ENCODE measurements around the gene TMEM212.

The TMEM212 gene

DNA sequence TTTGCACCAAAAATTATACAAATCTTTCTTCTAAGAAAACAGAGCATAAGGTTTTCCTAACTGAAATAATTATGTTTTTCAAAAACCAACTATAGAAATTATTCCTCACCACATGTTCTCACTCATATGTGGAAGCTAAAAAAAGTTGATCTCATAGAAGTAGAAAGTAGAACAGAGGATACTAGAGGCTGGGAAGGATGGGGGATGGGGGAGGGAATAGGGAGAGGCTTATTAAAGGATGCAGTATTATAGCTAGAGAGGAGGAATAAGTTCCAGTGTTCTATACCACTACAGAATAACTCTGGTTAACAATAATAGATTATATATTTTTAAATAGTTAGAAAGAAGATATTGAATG, 12.7 kb upstream of the TMEM212 start:
- no peak for DNase-seq
- Histone ChIP-seq H3K4me1 (ENCODE audit: insufficient read depth, low read length) (no peaks in the 10 kb centered on the region), H3K79me2 (ENCODE audit: insufficient read depth, low read length) (no peaks in the 10 kb centered on the region), H3K27ac (ENCODE audit: low read length) (no peak overlapping the region), H3K4me2 (ENCODE audit: insufficient read depth, low read length) (no peak overlapping the region), H3K27me3 (ENCODE audit: insufficient read depth, low read length, poor library complexity) (peaks cover 14% of the 10 kb centered on the region), H3K36me3 (ENCODE audit: insufficient read depth, low read length) (no peaks in the 10 kb centered on the region), H2AFZ (ENCODE audit: low read depth, low read length) (no peak overlapping the region), H3K4me3 (ENCODE audit: low read depth in 1 of 2, low read length in 2 of 2) (no peak overlapping the region), H4K20me1 (ENCODE audit: insufficient read depth, low read length) (no peaks in the 10 kb centered on the region), H3K9ac (ENCODE audit: low read depth, low read length) (no peak overlapping the region), H3K9me3 (ENCODE audit: insufficient read depth, low read length, severe bottlenecking) (no peaks in the 10 kb centered on the region)
- TF ChIP-seq EZH2 (IDR thresholded peaks at IDR 0.05; ENCODE audit: borderline replicate concordance, low read depth, low read length, severe bottlenecking) = no peak
- TF ChIP-seq CTCF (IDR thresholded peaks at IDR 0.05; ENCODE audit: borderline replicate concordance, extremely low read depth, low read length, poor library complexity, severe bottlenecking) = no peak
- ATAC-seq (ENCODE audit: insufficient read depth, low read depth) = no peak

GRCh38 chr3:171831936-171832335, 11.2 kb upstream of the TMEM212 start:
- H3K9me3 ChIP-seq (ENCODE audit: insufficient read depth, low read length, severe bottlenecking) = no peaks in the 10 kb centered on the region
- TF ChIP-seq CTCF (IDR thresholded peaks at IDR 0.05; ENCODE audit: borderline replicate concordance, extremely low read depth, low read length, poor library complexity, severe bottlenecking) (no peak), EZH2 (IDR thresholded peaks at IDR 0.05; ENCODE audit: borderline replicate concordance, low read depth, low read length, severe bottlenecking) (no peak)
- no peak for ATAC-seq (ENCODE audit: insufficient read depth, low read depth)
- H3K27me3 ChIP-seq (ENCODE audit: insufficient read depth, low read length, poor library complexity) = peaks cover 14% of the 10 kb centered on the region
- H3K4me2 ChIP-seq (ENCODE audit: insufficient read depth, low read length) = no peak overlapping the region
- no peak overlapping the region for H3K27ac ChIP-seq (ENCODE audit: low read length)
- H4K20me1 ChIP-seq (ENCODE audit: insufficient read depth, low read length) = no peaks in the 10 kb centered on the region
- H2AFZ ChIP-seq (ENCODE audit: low read depth, low read length) = no peak overlapping the region
- no peaks in the 10 kb centered on the region for H3K79me2 ChIP-seq (ENCODE audit: insufficient read depth, low read length)
- H3K4me3 ChIP-seq (ENCODE audit: low read depth in 1 of 2, low read length in 2 of 2) = no peak overlapping the region
- no peaks in the 10 kb centered on the region for H3K36me3 ChIP-seq (ENCODE audit: insufficient read depth, low read length)
- no peak overlapping the region for H3K9ac ChIP-seq (ENCODE audit: low read depth, low read length)
- H3K4me1 ChIP-seq (ENCODE audit: insufficient read depth, low read length) = no peaks in the 10 kb centered on the region
- DNase-seq = no peak

DNA sequence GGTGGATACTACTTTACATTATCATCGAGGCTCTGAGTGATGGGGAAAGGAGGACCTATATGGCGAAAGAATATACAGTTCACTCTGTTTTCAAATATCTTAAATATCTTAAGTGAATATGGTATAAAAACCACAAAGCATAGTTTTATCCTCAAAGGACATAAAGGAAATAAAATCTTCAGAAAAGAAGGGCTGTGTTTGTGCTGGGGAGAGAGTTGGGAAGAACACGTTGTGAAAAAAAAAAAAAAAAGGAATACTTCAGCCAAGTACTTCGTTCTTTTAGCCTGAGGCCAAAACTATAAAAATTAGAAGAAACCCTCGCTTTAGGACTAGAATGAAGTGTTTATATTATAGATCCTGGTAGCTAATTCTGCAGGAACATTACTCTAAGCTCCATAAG, 10.2 kb upstream of the TMEM212 start:
- no peak overlapping the region for H3K4me2 ChIP-seq (ENCODE audit: insufficient read depth, low read length)
- no peaks in the 10 kb centered on the region for H3K9me3 ChIP-seq (ENCODE audit: insufficient read depth, low read length, severe bottlenecking)
- no peaks in the 10 kb centered on the region for H3K36me3 ChIP-seq (ENCODE audit: insufficient read depth, low read length)
- H3K4me1 ChIP-seq (ENCODE audit: insufficient read depth, low read length) = no peaks in the 10 kb centered on the region
- DNase-seq (no peak), ATAC-seq (ENCODE audit: insufficient read depth, low read depth) (no peak)
- no peak overlapping the region for H3K9ac ChIP-seq (ENCODE audit: low read depth, low read length)
- no peak overlapping the region for H3K4me3 ChIP-seq (ENCODE audit: low read depth in 1 of 2, low read length in 2 of 2)
- no peak overlapping the region for H2AFZ ChIP-seq (ENCODE audit: low read depth, low read length)
- no peak for TF ChIP-seq EZH2 (IDR thresholded peaks at IDR 0.05; ENCODE audit: borderline replicate concordance, low read depth, low read length, severe bottlenecking)
- TF ChIP-seq CTCF (IDR thresholded peaks at IDR 0.05; ENCODE audit: borderline replicate concordance, extremely low read depth, low read length, poor library complexity, severe bottlenecking) = no peak
- H3K27ac ChIP-seq (ENCODE audit: low read length) = no peak overlapping the region
- peaks cover 14% of the 10 kb centered on the region for H3K27me3 ChIP-seq (ENCODE audit: insufficient read depth, low read length, poor library complexity)
- H4K20me1 ChIP-seq (ENCODE audit: insufficient read depth, low read length) = no peaks in the 10 kb centered on the region
- no peaks in the 10 kb centered on the region for H3K79me2 ChIP-seq (ENCODE audit: insufficient read depth, low read length)
